Endodermal cell (in vitro differentiated cells): ENCODE measurements around the gene ENDOG. TPM values are rescaled to one million over a fixed set of nuclear protein-coding genes. Genes with fewer than 3 reads are reported as not detected.

Experiments
- DNase-seq: peaks from one replicate; pipeline ENCODE4 v3.0.0-alpha.2; 2017
- H3K27ac ChIP-seq: 2 replicates; pipeline ENCODE4 v1.5.1; 2013; ENCODE audit warnings: mild to moderate bottlenecking, low read depth, low read length, moderate library complexity
- H3K27me3 ChIP-seq: 2 replicates; pipeline ENCODE4 v1.6.1; 2013; ENCODE audit warnings: mild to moderate bottlenecking, low read length, moderate library complexity; ENCODE audit not compliant: insufficient read depth, control insufficient read depth, poor library complexity, severe bottlenecking
- H3K36me3 ChIP-seq: 2 replicates; pipeline ENCODE4 v1.7.0; 2013; ENCODE audit warnings: mild to moderate bottlenecking, low read length, moderate library complexity; ENCODE audit not compliant: control insufficient read depth, insufficient read depth
- H3K4me1 ChIP-seq: one replicate; pipeline ENCODE4 v1.7.0; 2013; ENCODE audit warnings: low read length; ENCODE audit not compliant: control insufficient read depth, insufficient read depth
- H3K4me3 ChIP-seq: 2 replicates; pipeline ENCODE4 v1.5.1; 2013; ENCODE audit warnings: mild to moderate bottlenecking, low read length, moderate library complexity
- H3K9ac ChIP-seq: 2 replicates; pipeline ENCODE4 v1.6.1; 2013; ENCODE audit warnings: mild to moderate bottlenecking, low read length, moderate library complexity; ENCODE audit not compliant: poor library complexity, severe bottlenecking; ENCODE audit errors: extremely low read depth
- H3K9me3 ChIP-seq: 2 replicates; pipeline ENCODE4 v1.6.1; 2013; ENCODE audit warnings: mild to moderate bottlenecking, low read length, moderate library complexity; ENCODE audit not compliant: control insufficient read depth
- H3K27ac Mint-ChIP-seq: 2 replicates; pipeline ENCODE4 v1.8.0; 2020; ENCODE audit warnings: mixed read lengths
- H3K27me3 Mint-ChIP-seq: 2 replicates; pipeline ENCODE4 v1.8.0; 2021; ENCODE audit warnings: mild to moderate bottlenecking, mixed read lengths; ENCODE audit not compliant: insufficient read depth
- H3K36me3 Mint-ChIP-seq: 2 replicates; pipeline ENCODE4 v1.8.0; 2020; ENCODE audit warnings: low read depth, mixed read lengths
- H3K4me1 Mint-ChIP-seq: 2 replicates; pipeline ENCODE4 v1.8.0; 2020; ENCODE audit warnings: mixed read lengths
- H3K4me3 Mint-ChIP-seq: 2 replicates; pipeline ENCODE4 v1.8.0; 2020; ENCODE audit warnings: mild to moderate bottlenecking, moderate library complexity, mixed read lengths
- H3K9me3 Mint-ChIP-seq: 2 replicates; pipeline ENCODE4 v1.8.0; 2020; ENCODE audit warnings: mild to moderate bottlenecking, mixed read lengths
- CTCF ChIP-seq: fragments of 200-600 bp; sonication (generic); conservative IDR thresholded peaks from 2 replicates; pipeline ENCODE4 v1.5.0; 2021; ENCODE audit warnings: antibody characterized with exemption, mild to moderate bottlenecking
- WGBS, 2 experiments: methylation state at CpG; one replicate each; pipeline versions ENCODE4 v1.1.5 to v1.1.7; 2013; ENCODE audit warnings: missing lambda C conversion rate in 2 of 2, mixed read lengths in 1 of 2; ENCODE audit not compliant: insufficient coverage in 1 of 2, insufficient read length in 1 of 2; 5-methylcytosine and 5-hydroxymethylcytosine counted together
- total RNA-seq, 2 donors: library from RNA; stranded (reverse); fragmentation: NEBNext Ultra II Directional in 1 of 2; extraction: Animal tissue kit (Norgen Biotek cat#: 25700) in 1 of 2; gene quantifications; 2 replicates in 1 of 2; 3 replicates in 1 of 2; pipeline ENCODE4 v1.2.1, GENCODE V29; 2021

The ENDOG gene
- total RNA-seq, 2 donors from 2014 or later, result 15.5 to 15.7 TPM

GRCh38 chr9:128807827-128808226, 10.5 kb upstream of the ENDOG start:
- Histone ChIP-seq H3K4me1 (no peaks in the 10 kb centered on the region), H3K9me3 (no peaks in the 10 kb centered on the region), H3K4me3 (no peak overlapping the region), H3K36me3 (peaks cover 32% of the 10 kb centered on the region), H3K9ac (no peak overlapping the region), H3K27ac (no peak overlapping the region), H3K27me3 (no peaks in the 10 kb centered on the region)
- DNase-seq, result no peak
- no peak overlapping the region for H3K4me3 Mint-ChIP-seq
- H3K4me1 Mint-ChIP-seq, result no peaks in the 10 kb centered on the region
- no peaks in the 10 kb centered on the region for H3K27me3 Mint-ChIP-seq
- H3K27ac Mint-ChIP-seq, result no peak overlapping the region
- no peaks in the 10 kb centered on the region for H3K9me3 Mint-ChIP-seq
- 88 to 96% methylated on average over 5 to 14 of the region's 14 CpGs for WGBS, 2 experiments
- H3K36me3 Mint-ChIP-seq, result peaks cover 22% of the 10 kb centered on the region
- TF ChIP-seq CTCF, result no peak

- 81% methylated on average over 3 of the region's 3 CpGs; no CpG with 5 or more reads in 1 of the 2 experiments for WGBS, 2 experiments
- H3K4me1 Mint-ChIP-seq, result no peaks in the 10 kb centered on the region
- Histone ChIP-seq H3K27ac (no peak overlapping the region), H3K36me3 (peaks cover 28% of the 10 kb centered on the region), H3K4me3 (no peak overlapping the region), H3K4me1 (no peaks in the 10 kb centered on the region), H3K27me3 (no peaks in the 10 kb centered on the region), H3K9ac (no peak overlapping the region), H3K9me3 (no peaks in the 10 kb centered on the region)
- no peak overlapping the region for H3K27ac Mint-ChIP-seq
- DNase-seq, result no peak
- H3K27me3 Mint-ChIP-seq, result no peaks in the 10 kb centered on the region
- H3K4me3 Mint-ChIP-seq, result no peak overlapping the region
- TF ChIP-seq CTCF, result no peak
- H3K9me3 Mint-ChIP-seq, result no peaks in the 10 kb centered on the region
- H3K36me3 Mint-ChIP-seq, result peaks cover 15% of the 10 kb centered on the region
Measured at GRCh38 chr9:128808543-128808942, 9.8 kb upstream of the ENDOG start.

GRCh38 chr9:128809036-128809599, 9.2 kb upstream of the ENDOG start:
- Mint-ChIP-seq H3K4me3 (no peak overlapping the region), H3K27me3 (no peaks in the 10 kb centered on the region), H3K9me3 (no peaks in the 10 kb centered on the region), H3K27ac (no peak overlapping the region), H3K4me1 (no peaks in the 10 kb centered on the region), H3K36me3 (peaks cover 9% of the 10 kb centered on the region)
- no peak overlapping the region for H3K4me3 ChIP-seq
- no peak overlapping the region for H3K9ac ChIP-seq
- H3K27ac ChIP-seq, result no peak overlapping the region
- no peaks in the 10 kb centered on the region for H3K27me3 ChIP-seq
- no peaks in the 10 kb centered on the region for H3K4me1 ChIP-seq
- H3K36me3 ChIP-seq, result peaks cover 22% of the 10 kb centered on the region
- DNase-seq, result no peak
- TF ChIP-seq CTCF, result no peak
- WGBS, 2 experiments, result 94 to 99% methylated on average over 10 to 12 of the region's 12 CpGs
- H3K9me3 ChIP-seq, result no peaks in the 10 kb centered on the region
